Liver (tissue), 3 donors: ENCODE data around the gene CIB2.

Experiments used
- EGR1 ChIP-seq, 2 donors: IDR thresholded peaks; 2 replicates each; pipeline ENCODE4 v1.6.1; 2016 to 2018; ENCODE audit warnings: antibody characterized with exemption in 2 of 2, low read depth in 2 of 2
- FOXA1 ChIP-seq: IDR thresholded peaks from 2 replicates; pipeline ENCODE4 v1.6.1; 2016; ENCODE audit warnings: antibody characterized with exemption
- FOXA2 ChIP-seq: IDR thresholded peaks from 2 replicates; pipeline ENCODE4 v1.6.1; 2016; ENCODE audit warnings: antibody characterized with exemption
- GABPA ChIP-seq, 2 donors: IDR thresholded peaks in 1 of 2; conservative IDR thresholded peaks in 1 of 2; 2 replicates each; pipeline ENCODE4 v1.6.1; 2016; ENCODE audit warnings: antibody characterized with exemption in 2 of 2, mild to moderate bottlenecking in 1 of 2, moderate library complexity in 1 of 2
- HNF4A ChIP-seq, 2 donors: conservative IDR thresholded peaks; 2 replicates each; pipeline ENCODE4 v1.6.1; 2016; ENCODE audit warnings: antibody characterized with exemption in 2 of 2, mild to moderate bottlenecking in 2 of 2
- JUND ChIP-seq, 2 donors: IDR thresholded peaks; 2 replicates each; pipeline ENCODE4 v1.6.1; 2016; ENCODE audit warnings: antibody characterized with exemption in 2 of 2
- RAD21 ChIP-seq, 2 donors: IDR thresholded peaks; 2 replicates each; pipeline ENCODE4 v1.6.1; 2016; ENCODE audit warnings: antibody characterized with exemption in 2 of 2, mild to moderate bottlenecking in 2 of 2
- RXRA ChIP-seq, 2 donors: IDR thresholded peaks; 2 replicates each; pipeline ENCODE4 v1.6.1; 2017 to 2018; ENCODE audit warnings: antibody characterized with exemption in 2 of 2, mild to moderate bottlenecking in 1 of 2
- SP1 ChIP-seq: IDR thresholded peaks from 2 replicates; pipeline ENCODE4 v1.6.1; 2018; ENCODE audit warnings: antibody characterized with exemption, mild to moderate bottlenecking
- TAF1 ChIP-seq: conservative IDR thresholded peaks from 2 replicates; pipeline ENCODE4 v1.6.1; 2016; ENCODE audit warnings: antibody characterized with exemption, mild to moderate bottlenecking
- TF ChIP-seq, protein P1 (sequence below): fragments of 150-350 bp; IDR thresholded peaks from 2 replicates; pipeline ENCODE4 v1.5.1; 2017; ENCODE audit warnings: improper control_type of control experiment, low read depth, low read length; ENCODE audit not compliant: missing input control
- TF ChIP-seq, protein P2 (sequence below): IDR thresholded peaks from 2 replicates; pipeline ENCODE4 v1.6.1; 2016; ENCODE audit warnings: antibody characterized with exemption
- TF ChIP-seq, protein P3 (sequence below): IDR thresholded peaks from 2 replicates; pipeline ENCODE4 v1.6.1; 2016; ENCODE audit warnings: antibody characterized with exemption, mild to moderate bottlenecking
- donor health status: healthy.
- donor health status: healthy.

DNA sequence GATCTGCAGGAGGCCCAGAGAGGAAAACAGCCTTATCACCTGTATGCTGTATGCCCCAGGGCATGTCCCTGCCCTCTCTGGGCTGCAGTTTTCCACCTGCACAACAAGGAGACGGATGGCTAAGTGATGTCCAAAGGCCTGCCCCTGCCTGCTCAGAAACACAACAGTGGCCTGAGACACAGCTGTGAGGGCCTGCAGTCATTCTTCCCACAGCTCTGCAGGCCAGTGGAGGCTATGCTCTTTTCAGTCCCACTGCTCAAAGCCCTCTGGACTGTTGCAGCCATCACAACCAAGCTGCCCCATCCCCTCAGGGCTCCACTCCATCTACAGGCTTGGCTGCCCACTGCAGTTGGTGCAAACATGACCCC, 48.5 kb downstream of the CIB2 start:
- TF ChIP-seq GABPA (IDR thresholded peaks at IDR 0.05 in 1 of 2, conservative IDR thresholded peaks at IDR 0.05 in 1 of 2) (no peak), RXRA (IDR thresholded peaks at IDR 0.05) (no peak), FOXA2 (no peak), TAF1 (no peak), RAD21 (IDR thresholded peaks at IDR 0.05) (no peak), SP1 (no peak), EGR1 (IDR thresholded peaks at IDR 0.05; ENCODE audit: low read depth in 2 of 2) (no peak), HNF4A (conservative IDR thresholded peaks at IDR 0.05) (no peak), JUND (IDR thresholded peaks at IDR 0.05) (no peak), FOXA1 (no peak)
- TF ChIP-seq, protein P1, sequence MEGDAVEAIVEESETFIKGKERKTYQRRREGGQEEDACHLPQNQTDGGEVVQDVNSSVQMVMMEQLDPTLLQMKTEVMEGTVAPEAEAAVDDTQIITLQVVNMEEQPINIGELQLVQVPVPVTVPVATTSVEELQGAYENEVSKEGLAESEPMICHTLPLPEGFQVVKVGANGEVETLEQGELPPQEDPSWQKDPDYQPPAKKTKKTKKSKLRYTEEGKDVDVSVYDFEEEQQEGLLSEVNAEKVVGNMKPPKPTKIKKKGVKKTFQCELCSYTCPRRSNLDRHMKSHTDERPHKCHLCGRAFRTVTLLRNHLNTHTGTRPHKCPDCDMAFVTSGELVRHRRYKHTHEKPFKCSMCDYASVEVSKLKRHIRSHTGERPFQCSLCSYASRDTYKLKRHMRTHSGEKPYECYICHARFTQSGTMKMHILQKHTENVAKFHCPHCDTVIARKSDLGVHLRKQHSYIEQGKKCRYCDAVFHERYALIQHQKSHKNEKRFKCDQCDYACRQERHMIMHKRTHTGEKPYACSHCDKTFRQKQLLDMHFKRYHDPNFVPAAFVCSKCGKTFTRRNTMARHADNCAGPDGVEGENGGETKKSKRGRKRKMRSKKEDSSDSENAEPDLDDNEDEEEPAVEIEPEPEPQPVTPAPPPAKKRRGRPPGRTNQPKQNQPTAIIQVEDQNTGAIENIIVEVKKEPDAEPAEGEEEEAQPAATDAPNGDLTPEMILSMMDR, result no peak
- TF ChIP-seq, protein P2, sequence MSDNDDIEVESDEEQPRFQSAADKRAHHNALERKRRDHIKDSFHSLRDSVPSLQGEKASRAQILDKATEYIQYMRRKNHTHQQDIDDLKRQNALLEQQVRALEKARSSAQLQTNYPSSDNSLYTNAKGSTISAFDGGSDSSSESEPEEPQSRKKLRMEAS, result no peak
- TF ChIP-seq, protein P3, sequence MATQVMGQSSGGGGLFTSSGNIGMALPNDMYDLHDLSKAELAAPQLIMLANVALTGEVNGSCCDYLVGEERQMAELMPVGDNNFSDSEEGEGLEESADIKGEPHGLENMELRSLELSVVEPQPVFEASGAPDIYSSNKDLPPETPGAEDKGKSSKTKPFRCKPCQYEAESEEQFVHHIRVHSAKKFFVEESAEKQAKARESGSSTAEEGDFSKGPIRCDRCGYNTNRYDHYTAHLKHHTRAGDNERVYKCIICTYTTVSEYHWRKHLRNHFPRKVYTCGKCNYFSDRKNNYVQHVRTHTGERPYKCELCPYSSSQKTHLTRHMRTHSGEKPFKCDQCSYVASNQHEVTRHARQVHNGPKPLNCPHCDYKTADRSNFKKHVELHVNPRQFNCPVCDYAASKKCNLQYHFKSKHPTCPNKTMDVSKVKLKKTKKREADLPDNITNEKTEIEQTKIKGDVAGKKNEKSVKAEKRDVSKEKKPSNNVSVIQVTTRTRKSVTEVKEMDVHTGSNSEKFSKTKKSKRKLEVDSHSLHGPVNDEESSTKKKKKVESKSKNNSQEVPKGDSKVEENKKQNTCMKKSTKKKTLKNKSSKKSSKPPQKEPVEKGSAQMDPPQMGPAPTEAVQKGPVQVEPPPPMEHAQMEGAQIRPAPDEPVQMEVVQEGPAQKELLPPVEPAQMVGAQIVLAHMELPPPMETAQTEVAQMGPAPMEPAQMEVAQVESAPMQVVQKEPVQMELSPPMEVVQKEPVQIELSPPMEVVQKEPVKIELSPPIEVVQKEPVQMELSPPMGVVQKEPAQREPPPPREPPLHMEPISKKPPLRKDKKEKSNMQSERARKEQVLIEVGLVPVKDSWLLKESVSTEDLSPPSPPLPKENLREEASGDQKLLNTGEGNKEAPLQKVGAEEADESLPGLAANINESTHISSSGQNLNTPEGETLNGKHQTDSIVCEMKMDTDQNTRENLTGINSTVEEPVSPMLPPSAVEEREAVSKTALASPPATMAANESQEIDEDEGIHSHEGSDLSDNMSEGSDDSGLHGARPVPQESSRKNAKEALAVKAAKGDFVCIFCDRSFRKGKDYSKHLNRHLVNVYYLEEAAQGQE, result no peak
